Left forelimb (tissue), 1 donor: ENCODE results near the gene ISM1.
A peak's percentile ranks its signal among the peaks of the same experiment; 100 is the strongest.
"Not testable (repeated sequence)": the region's sequence is repeated elsewhere in the genome, so short reads cannot be mapped to it uniquely, and the experiment has no call there.

Experiments used
- DNase-seq: peaks from one replicate; pipeline ENCODE4 v3.0.0-alpha.2; 2018; ENCODE audit warnings: low spot score

Gene ISM1

GRCh38 chr20:13221673-13222318, 722 bp downstream of the ISM1 start:
- peak; percentile 71 for DNase-seq

GRCh38 chr20:13222319-13222716, 1.2 kb downstream of the ISM1 start:
- no peak for DNase-seq

GRCh38 chr20:13223736-13224520, 2.9 kb downstream of the ISM1 start:
- no peak for DNase-seq

- DNase-seq: no peak
Observed at GRCh38 chr20:13226367-13226766, 5.3 kb downstream of the ISM1 start.

GRCh38 chr20:13228771-13229170, 7.7 kb downstream of the ISM1 start:
- no peak for DNase-seq

GRCh38 chr20:13229538-13229937, 8.5 kb downstream of the ISM1 start:
- DNase-seq: no peak

GRCh38 chr20:13231031-13231752, 10.1 kb downstream of the ISM1 start:
- DNase-seq: no peak

GRCh38 chr20:13232999-13233398, 11.9 kb downstream of the ISM1 start:
- DNase-seq: no peak

- no peak for DNase-seq
Observed at GRCh38 chr20:13234961-13235360, 13.9 kb downstream of the ISM1 start.

GRCh38 chr20:13236360-13236759, 15.3 kb downstream of the ISM1 start:
- not testable (repeated sequence) for DNase-seq

- no peak for DNase-seq
Observed at GRCh38 chr20:13236990-13237720, 16.1 kb downstream of the ISM1 start.

- DNase-seq: no peak
Observed at GRCh38 chr20:13238001-13238653, 17.1 kb downstream of the ISM1 start.

GRCh38 chr20:13243826-13244376, 22.8 kb downstream of the ISM1 start:
- DNase-seq: no peak

- DNase-seq: no peak
Observed at GRCh38 chr20:13245250-13245723, 24.2 kb downstream of the ISM1 start.

- DNase-seq: no peak
Observed at GRCh38 chr20:13249118-13249797, 28.2 kb downstream of the ISM1 start.

GRCh38 chr20:13249798-13250170, 28.7 kb downstream of the ISM1 start:
- DNase-seq: no peak

GRCh38 chr20:13250251-13250650, 29.2 kb downstream of the ISM1 start:
- DNase-seq: no peak

GRCh38 chr20:13251106-13251903, 30.2 kb downstream of the ISM1 start:
- DNase-seq: no peak

- no peak for DNase-seq
Observed at GRCh38 chr20:13251904-13252297, 30.8 kb downstream of the ISM1 start.

- DNase-seq: no peak
Observed at GRCh38 chr20:13255356-13255755, 34.3 kb downstream of the ISM1 start.
